Measurements from ENCODE around the gene AKIRIN1.

- TF ChIP-seq, protein P1, sequence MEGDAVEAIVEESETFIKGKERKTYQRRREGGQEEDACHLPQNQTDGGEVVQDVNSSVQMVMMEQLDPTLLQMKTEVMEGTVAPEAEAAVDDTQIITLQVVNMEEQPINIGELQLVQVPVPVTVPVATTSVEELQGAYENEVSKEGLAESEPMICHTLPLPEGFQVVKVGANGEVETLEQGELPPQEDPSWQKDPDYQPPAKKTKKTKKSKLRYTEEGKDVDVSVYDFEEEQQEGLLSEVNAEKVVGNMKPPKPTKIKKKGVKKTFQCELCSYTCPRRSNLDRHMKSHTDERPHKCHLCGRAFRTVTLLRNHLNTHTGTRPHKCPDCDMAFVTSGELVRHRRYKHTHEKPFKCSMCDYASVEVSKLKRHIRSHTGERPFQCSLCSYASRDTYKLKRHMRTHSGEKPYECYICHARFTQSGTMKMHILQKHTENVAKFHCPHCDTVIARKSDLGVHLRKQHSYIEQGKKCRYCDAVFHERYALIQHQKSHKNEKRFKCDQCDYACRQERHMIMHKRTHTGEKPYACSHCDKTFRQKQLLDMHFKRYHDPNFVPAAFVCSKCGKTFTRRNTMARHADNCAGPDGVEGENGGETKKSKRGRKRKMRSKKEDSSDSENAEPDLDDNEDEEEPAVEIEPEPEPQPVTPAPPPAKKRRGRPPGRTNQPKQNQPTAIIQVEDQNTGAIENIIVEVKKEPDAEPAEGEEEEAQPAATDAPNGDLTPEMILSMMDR (IDR thresholded peaks at IDR 0.05): no peak
- no peak for TF ChIP-seq POLR2A (IDR thresholded peaks at IDR 0.05)
Observed at GRCh38 chr1:39034114-39034654, 43.1 kb downstream of the AKIRIN1 start.
